CD4-positive, alpha-beta T cell treated with Interleukin-2 at 100 ng/mL for 4 hours (primary cell): Measurements from ENCODE around the gene ARHGAP24.
"Not testable (repeated sequence)": the region's sequence is repeated elsewhere in the genome, so short reads cannot be mapped to it uniquely, and the experiment has no call there.

ENCODE experiments used
- DNase-seq: peaks from one replicate; pipeline ENCODE4 v3.0.0-alpha.2; 2020; ENCODE audit warnings: low spot score

Gene ARHGAP24

GRCh38 chr4:85818700-85819099 is 343.8 kb downstream of the ARHGAP24 start:
- DNase-seq: no peak

DNA sequence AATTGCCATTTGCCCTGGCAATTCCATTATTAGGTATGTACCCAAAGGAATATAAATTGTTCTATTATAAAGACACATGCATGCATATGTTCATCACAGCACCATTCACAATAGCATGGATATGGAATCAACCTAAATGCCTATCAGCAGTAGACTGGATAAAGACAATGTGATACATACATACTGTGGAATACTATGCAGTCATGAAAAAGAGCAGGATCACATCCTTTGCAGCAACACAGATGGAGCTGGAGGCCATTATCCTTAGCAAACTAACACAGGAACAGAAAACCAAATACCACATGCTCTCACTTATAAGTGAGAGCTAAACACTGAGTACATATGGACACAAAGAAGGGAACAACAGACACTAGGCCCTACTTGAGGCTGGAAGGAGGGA is 345.2 kb downstream of the ARHGAP24 start:
- not testable (repeated sequence) for DNase-seq

- DNase-seq: no peak
Observed at GRCh38 chr4:85821688-85822455, 346.9 kb downstream of the ARHGAP24 start.

- no peak for DNase-seq
Observed at GRCh38 chr4:85823295-85823694, 348.3 kb downstream of the ARHGAP24 start.

GRCh38 chr4:85824166-85824945 is 349.4 kb downstream of the ARHGAP24 start:
- DNase-seq: no peak

DNA sequence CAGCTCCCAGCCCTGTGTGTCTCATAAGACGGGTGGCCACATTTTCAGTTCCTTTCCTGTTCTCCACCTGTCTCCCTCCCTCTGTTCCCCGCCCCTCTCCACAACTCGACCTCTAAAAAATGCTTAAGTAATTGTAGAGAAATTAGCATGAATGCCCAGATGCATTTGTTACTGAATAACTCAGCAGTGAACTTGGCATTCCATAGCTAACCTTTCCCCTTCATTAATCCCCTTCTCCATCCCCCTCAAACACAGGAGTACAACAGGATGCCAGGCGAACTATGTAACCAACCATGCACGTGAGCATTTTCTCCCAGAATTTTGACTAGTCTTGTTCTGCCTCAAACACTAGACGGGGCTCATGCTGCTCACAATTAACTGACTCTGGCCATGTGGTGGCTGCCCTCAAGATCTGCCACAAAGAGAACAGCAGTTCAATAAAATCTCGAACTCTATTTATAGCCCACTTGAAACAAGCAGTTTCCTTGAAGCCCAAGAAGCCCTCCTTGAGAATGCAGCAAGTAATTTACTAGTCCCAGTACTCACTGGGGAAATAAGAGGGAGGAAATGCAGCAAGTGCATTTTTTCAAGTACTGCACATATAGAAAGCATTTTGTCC is 351.2 kb downstream of the ARHGAP24 start:
- no peak for DNase-seq

GRCh38 chr4:85828027-85828890 is 353.3 kb downstream of the ARHGAP24 start:
- DNase-seq: no peak

GRCh38 chr4:85829276-85830051 is 354.5 kb downstream of the ARHGAP24 start:
- DNase-seq: no peak

- no peak for DNase-seq
Observed at GRCh38 chr4:85831647-85832046, 356.7 kb downstream of the ARHGAP24 start.

DNA sequence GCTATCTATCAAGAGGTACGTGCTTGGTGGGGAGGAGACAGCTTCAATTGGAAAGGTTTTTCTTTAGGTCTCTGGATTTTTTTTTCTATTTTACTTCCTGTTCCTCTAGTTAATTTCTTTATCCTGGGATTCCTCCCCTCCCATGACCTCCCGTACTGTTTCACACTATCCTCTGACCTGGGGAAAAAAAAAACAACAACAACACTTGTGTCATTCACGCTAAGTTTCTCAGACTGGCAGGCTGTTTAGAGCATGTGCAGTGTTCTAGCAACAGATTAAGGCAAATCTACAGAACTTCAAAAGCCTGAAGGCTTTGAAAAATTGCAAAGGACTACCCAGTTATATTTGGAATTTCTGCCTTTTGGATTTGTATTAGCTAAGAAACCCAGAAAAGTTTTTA is 358.4 kb downstream of the ARHGAP24 start:
- no peak for DNase-seq

DNA sequence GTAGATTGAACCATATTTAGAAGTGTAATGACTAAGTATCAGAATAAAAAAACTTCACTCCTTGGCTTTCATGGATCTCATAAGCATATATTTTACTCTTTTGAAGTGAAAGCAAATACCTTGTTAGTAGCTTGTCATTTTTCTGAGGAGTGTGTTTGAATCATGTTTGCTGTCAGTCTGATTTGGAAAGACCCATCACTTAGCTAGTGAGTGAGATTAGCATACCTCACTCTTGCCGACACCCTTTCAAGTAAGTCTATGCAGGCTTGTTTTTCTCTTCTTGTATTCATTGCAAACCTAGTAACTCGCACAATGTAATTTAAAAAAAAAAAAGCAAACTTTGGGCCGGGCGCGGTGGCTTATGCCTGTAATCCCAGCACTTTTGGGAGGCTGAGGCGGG is 360.0 kb downstream of the ARHGAP24 start:
- no peak for DNase-seq

DNA sequence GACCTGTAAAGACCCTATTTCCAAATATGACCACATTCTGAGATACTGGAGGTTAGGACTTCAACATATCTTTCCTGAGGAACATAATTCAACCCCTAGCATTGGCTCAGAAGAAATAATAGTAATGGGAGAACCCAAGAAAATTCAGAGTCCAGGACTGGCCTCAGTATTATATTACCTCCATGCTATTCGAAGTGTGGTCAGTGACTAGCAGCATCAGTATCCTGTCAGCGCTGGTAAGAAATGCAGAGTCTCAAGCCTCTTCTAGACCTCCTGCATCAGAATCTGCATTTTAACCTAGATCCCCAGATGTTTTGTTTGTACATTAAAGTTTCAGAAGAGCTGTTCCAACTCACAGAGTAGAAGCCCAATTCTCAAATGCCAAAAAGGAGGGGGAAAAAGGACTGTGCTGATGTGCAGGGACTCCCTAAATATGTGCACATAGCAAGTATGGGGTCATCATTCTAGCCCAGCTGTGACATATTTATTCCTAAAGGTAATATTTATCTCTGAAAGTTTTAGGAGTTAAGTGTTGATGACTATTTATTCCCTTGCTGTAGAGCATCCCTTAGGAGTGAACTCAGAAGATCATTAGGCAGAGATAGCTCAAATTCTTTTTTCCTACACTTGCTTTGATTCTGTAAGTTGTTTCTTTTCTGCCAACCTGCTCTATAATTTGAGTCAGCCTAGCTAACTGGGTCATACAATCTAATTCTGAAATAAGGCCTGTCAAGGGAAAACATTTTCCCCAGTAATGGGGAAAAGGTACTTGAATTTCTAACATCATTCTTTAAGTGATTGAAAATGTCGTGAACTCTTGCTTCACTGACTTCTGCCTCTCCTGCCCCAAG is 361.9 kb downstream of the ARHGAP24 start:
- DNase-seq: no peak

- no peak for DNase-seq
Observed at GRCh38 chr4:85837439-85837733, 362.4 kb downstream of the ARHGAP24 start.

DNA sequence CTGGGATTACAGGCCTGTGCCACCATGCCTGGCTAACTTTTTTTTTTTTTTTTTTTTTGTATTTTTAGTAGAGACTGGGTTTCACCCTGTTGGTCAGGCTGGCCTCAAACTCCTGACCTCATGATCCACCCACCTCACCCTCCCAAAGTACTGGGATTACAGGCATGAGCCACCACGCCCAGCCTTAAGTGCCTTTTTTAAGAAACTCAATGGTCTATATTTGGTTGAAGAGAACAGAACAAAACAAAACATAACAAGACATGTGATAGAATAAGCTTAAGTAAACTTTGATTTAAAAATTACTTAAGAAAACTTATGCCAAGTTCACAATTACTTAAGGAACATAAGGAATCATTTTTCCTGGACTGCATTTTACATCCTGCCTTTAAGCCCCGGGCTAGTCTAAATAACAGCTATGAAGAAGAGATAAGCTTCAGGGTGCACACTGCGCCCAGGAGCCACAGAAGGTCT is 365.1 kb downstream of the ARHGAP24 start:
- not testable (repeated sequence) for DNase-seq

GRCh38 chr4:85842540-85842939 is 367.6 kb downstream of the ARHGAP24 start:
- no peak for DNase-seq

GRCh38 chr4:85853740-85854139 is 378.8 kb downstream of the ARHGAP24 start:
- not testable (repeated sequence) for DNase-seq

GRCh38 chr4:85854546-85854945 is 379.6 kb downstream of the ARHGAP24 start:
- DNase-seq: no peak

- DNase-seq: no peak
Observed at GRCh38 chr4:85860066-85860740, 385.3 kb downstream of the ARHGAP24 start.

GRCh38 chr4:85861064-85861765 is 386.3 kb downstream of the ARHGAP24 start:
- DNase-seq: no peak
